Tibial nerve (tissue), 4 donors: ENCODE measurements around the gene SYTL3. TPM values are rescaled to one million over a fixed set of nuclear protein-coding genes. Genes with fewer than 3 reads are reported as not detected.

ENCODE experiments used
- DNase-seq, 2 donors: peaks; one replicate each; pipeline ENCODE4 v3.0.0-alpha.2; 2019; ENCODE audit warnings: low spot score in 2 of 2
- H3K27ac ChIP-seq, 4 donors: fragments of 200-600 bp; sonication (generic) in 3 of 4; one replicate each; pipeline ENCODE4 v1.5.1; 2017 to 2019; ENCODE audit warnings: mild to moderate bottlenecking in 1 of 4
- H3K27me3 ChIP-seq, 2 donors: fragments of 200-600 bp; sonication (generic) in 1 of 2; one replicate each; pipeline versions ENCODE4 v1.5.1 to v1.6.0; 2017 to 2019
- H3K36me3 ChIP-seq, 3 donors: fragments of 200-600 bp; sonication (generic); one replicate each; pipeline ENCODE4 v1.5.1; 2018 to 2019
- H3K4me1 ChIP-seq, 4 donors: fragments of 200-600 bp; sonication (generic) in 3 of 4; one replicate each; pipeline ENCODE4 v1.5.1; 2017 to 2019
- H3K4me3 ChIP-seq, 4 donors: fragments of 200-600 bp; sonication (generic) in 3 of 4; one replicate each; pipeline ENCODE4 v1.5.1; 2017 to 2019; ENCODE audit warnings: mild to moderate bottlenecking in 1 of 4, moderate library complexity in 1 of 4
- H3K9me3 ChIP-seq, 4 donors: fragments of 200-600 bp; sonication (generic) in 3 of 4; one replicate each; pipeline ENCODE4 v1.5.1; 2017 to 2019
- EP300 ChIP-seq, 2 donors: sonication (generic); formaldehyde crosslinking; IDR thresholded peaks; one replicate each; pipeline ENCODE4 v1.6.1; 2017; ENCODE audit warnings: antibody characterized with exemption in 2 of 2, mild to moderate bottlenecking in 1 of 2
- POLR2A ChIP-seq, 2 donors: fragments of 450-650 bp; IDR thresholded peaks; one replicate each; pipeline ENCODE4 v1.6.1; 2017; ENCODE audit warnings: antibody characterized with exemption in 2 of 2, mild to moderate bottlenecking in 2 of 2, moderate library complexity in 2 of 2
- WGBS, 2 donors: methylation state at CpG; one replicate each; pipeline ENCODE4 v1.1.5; 2018; 5-methylcytosine and 5-hydroxymethylcytosine counted together
- total RNA-seq, 4 donors: library from RNA; depleted of rRNA; stranded (reverse); fragments of >200 nt; gene quantifications; one replicate each; pipeline ENCODE4 v1.1.0, GENCODE V29; 2016
- TF ChIP-seq, protein P1 (sequence below), 5 experiments: fragments of 200-600 bp in 3 of 5; fragments of 450-650 bp in 2 of 5; sonication (generic) in 3 of 5; IDR thresholded peaks; one replicate each; pipeline ENCODE4 v1.5.1; 2016 to 2019; ENCODE audit warnings: antibody characterized with exemption in 5 of 5, mild to moderate bottlenecking in 3 of 5, moderate library complexity in 2 of 5

The SYTL3 gene
- total RNA-seq, 4 donors from 2014 or later, result 1.3 to 6.7 (median 3.6) TPM

DNA sequence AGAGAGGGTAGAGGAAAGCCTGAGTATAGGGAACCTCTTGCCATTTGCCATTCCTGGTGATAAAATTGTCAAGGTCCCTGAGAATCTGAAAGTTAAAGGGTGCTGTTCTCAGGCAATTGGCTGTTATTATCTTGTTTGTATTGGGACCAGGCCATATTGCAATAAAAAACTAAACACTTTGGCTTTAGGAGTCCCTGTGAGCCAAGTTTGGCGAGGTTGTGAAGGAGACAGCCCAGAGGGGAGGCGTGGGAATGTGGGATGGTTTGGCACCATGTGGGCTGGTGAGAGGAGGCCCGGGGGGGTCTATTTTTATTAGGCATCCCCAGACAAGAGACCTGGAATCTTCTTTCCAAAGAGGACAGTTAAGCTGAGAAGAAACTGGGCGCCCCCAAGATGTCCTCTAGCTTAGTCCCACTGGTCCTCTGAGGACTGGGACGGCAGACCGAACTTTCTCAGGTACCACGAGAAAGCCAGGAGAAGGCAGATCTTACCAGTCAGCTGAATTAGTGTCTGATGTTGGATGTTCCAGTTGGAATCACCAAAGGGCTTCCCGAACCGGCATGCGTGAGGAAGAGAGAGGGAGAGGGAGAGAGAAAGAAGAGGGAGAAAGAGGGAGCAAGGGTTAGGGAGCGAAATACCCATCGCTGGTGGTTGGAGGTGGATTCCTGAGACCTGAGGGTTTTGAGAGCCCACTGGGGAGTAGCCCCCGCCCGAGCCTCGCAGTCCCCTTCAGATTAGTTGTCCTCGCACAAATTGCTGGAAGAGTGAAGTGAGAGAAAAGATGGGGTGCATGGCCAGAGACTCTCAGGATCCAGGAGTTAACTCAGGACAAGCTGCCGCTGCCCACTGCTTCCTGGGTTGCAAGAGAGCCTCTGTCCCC, 29.7 kb upstream of the SYTL3 start:
- WGBS, 2 donors, result 88 to 93% methylated on average over 17 of the region's 17 CpGs

DNA sequence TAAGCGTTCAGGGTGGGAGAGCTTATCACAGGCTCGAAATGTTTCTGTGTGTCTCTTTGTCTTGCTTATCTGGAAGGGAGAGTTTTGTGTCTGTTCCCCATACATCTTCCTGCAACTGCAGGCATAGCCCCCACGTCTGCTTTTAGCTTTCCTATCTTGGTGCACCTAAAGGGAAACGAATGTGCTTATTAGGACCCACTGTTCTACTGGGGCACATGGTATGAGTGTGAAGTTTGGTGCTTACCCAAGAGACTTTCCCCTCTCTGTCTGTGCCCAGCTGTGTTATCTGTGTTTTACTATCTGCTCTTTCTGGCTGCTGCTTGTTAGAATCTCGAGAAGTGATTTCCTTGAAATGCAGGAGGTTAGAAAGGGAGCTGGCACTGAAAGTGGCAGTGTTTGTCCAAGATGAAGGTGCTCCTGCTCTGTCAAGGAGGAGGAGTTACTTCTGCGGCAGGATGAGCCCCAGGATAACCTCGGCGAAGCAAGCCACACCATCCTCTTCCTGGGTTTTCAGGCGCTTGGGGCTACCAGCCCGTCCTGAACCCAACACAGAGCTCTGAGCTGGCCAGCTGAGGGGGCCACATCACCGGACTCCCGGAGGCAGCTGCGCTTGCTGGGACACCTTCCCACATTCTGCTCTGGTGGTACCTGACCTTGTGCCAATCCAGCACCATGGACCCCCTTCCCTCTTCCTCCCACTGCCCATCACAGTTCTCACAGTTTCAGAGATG, 28.7 kb upstream of the SYTL3 start:
- WGBS, 2 donors, result 90 to 93% methylated on average over 13 of the region's 13 CpGs
- no peak overlapping the region for H3K4me3 ChIP-seq
- no peaks in the 10 kb centered on the region for H3K27me3 ChIP-seq
- peaks cover 0 to 68% (median 0%) of the 10 kb centered on the region in 3 donors for H3K36me3 ChIP-seq
- H3K27ac ChIP-seq, result no peak overlapping the region
- no peak for DNase-seq
- no peaks in the 10 kb centered on the region for H3K4me1 ChIP-seq
- no peak for TF ChIP-seq POLR2A (IDR thresholded peaks at IDR 0.05)
- TF ChIP-seq EP300 (IDR thresholded peaks at IDR 0.05), result no peak
- no peaks in the 10 kb centered on the region for H3K9me3 ChIP-seq

More for the DNA sequence above, 29.7 kb upstream of the SYTL3 start:
- Histone ChIP-seq H3K36me3 (peaks cover 0 to 66% (median 0%) of the 10 kb centered on the region in 3 donors), H3K27ac (no peak overlapping the region), H3K4me1 (no peaks in the 10 kb centered on the region), H3K27me3 (no peaks in the 10 kb centered on the region), H3K4me3 (no peak overlapping the region), H3K9me3 (peaks cover 0 to 7% (median 0%) of the 10 kb centered on the region in 4 donors)
- TF ChIP-seq EP300 (IDR thresholded peaks at IDR 0.05), result no peak
- TF ChIP-seq POLR2A (IDR thresholded peaks at IDR 0.05), result no peak
- TF ChIP-seq, protein P1, sequence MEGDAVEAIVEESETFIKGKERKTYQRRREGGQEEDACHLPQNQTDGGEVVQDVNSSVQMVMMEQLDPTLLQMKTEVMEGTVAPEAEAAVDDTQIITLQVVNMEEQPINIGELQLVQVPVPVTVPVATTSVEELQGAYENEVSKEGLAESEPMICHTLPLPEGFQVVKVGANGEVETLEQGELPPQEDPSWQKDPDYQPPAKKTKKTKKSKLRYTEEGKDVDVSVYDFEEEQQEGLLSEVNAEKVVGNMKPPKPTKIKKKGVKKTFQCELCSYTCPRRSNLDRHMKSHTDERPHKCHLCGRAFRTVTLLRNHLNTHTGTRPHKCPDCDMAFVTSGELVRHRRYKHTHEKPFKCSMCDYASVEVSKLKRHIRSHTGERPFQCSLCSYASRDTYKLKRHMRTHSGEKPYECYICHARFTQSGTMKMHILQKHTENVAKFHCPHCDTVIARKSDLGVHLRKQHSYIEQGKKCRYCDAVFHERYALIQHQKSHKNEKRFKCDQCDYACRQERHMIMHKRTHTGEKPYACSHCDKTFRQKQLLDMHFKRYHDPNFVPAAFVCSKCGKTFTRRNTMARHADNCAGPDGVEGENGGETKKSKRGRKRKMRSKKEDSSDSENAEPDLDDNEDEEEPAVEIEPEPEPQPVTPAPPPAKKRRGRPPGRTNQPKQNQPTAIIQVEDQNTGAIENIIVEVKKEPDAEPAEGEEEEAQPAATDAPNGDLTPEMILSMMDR (IDR thresholded peaks at IDR 0.05), result no peak
- no peak for DNase-seq

DNA sequence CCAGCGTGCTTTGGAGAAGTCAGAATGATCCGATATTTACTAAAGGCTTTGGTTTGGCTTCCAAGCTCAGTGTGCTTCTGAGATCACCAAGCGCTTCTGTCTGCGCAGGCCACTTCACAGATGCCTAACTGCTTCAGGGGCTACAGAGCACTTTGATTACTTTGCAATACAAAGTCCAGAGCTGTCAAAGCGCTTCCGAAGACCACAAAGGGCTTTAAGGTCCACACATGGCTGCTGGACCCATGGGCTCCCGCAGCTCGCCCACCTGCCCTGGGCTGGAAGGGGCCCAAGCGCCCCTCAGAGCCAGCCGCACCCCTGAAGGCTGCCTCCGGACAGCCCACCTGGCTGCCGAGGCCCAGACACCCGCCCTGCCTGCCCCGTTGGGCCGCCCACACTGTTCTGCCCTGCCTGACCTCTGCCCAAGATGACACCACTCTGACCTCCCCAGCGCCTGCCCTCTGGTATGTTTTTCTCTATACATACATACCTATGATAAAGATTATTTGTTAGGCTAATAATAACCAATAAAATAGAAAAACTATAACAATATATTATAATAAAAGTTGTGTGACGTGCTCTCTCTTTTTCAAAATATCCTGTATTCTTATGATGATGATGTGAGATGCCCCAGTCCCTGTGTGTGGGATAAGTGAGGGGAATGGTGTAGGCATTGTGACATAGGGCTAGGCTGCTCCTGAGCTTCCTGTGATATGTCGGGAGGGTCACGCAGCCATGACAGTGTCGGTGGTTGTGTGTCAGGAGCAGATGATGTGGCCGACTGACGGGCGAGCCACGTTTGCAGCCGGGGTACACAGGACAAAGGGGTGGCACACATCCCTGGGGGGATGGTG, 27.9 kb upstream of the SYTL3 start:
- Histone ChIP-seq H3K4me1 (no peaks in the 10 kb centered on the region), H3K27me3 (no peaks in the 10 kb centered on the region), H3K9me3 (no peaks in the 10 kb centered on the region), H3K27ac (no peak overlapping the region), H3K36me3 (peaks cover 0 to 70% (median 0%) of the 10 kb centered on the region in 3 donors), H3K4me3 (no peak overlapping the region)
- DNase-seq, result no peak
- no peak for TF ChIP-seq POLR2A (IDR thresholded peaks at IDR 0.05)
- TF ChIP-seq, protein P1 (IDR thresholded peaks at IDR 0.05), result no peak
- TF ChIP-seq EP300 (IDR thresholded peaks at IDR 0.05), result no peak
- WGBS, 2 donors, result 92 to 93% methylated on average over 25 of the region's 25 CpGs

DNA sequence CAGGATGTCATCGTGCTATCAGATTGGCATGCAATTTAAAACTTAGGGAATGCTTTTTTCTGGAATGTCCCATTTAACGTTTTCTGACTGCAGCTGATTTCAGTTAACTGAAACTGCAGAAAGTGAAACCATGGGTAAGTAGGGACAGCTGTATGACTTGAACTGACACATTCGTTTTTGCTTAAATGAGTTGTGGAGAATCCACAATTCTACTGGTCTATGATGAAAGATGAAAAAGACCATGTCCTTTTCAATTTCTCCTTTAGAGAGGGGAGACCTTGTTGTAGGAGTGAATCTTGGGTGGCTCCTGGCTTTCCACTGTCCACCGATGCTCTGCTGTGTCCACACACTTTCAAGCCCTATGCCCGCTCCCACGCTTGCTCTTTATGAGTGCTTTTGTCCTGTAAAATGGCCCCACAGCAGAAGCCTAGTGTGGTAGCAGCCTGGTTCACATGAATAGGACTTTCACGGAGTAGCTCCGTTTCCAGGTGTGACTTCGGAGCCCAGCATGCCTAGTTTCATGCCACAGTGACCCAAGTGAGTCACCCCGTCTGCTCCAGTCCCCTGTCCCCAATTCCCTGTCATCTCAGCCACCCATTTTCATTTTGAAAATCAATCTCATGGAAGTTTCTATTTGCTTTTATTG, 27.2 kb upstream of the SYTL3 start:
- WGBS, 2 donors, result 90 to 93% methylated on average over 10 of the region's 10 CpGs
- TF ChIP-seq, protein P1 (IDR thresholded peaks at IDR 0.05), result no peak
- TF ChIP-seq EP300 (IDR thresholded peaks at IDR 0.05), result no peak
- no peak for TF ChIP-seq POLR2A (IDR thresholded peaks at IDR 0.05)
- H3K9me3 ChIP-seq, result no peaks in the 10 kb centered on the region
- peaks cover 0 to 74% (median 0%) of the 10 kb centered on the region in 3 donors for H3K36me3 ChIP-seq
- no peak overlapping the region for H3K4me3 ChIP-seq
- no peak overlapping the region for H3K27ac ChIP-seq
- no peaks in the 10 kb centered on the region for H3K4me1 ChIP-seq
- DNase-seq, result no peak
- H3K27me3 ChIP-seq, result no peaks in the 10 kb centered on the region
